GM21723 (cell line): ENCODE data around the gene BLTP2.
A peak's percentile ranks its signal among the peaks of the same experiment; 100 is the strongest.
"Not testable (repeated sequence)": the region's sequence is repeated elsewhere in the genome, so short reads cannot be mapped to it uniquely, and the experiment has no call there.

ENCODE experiments used
- ATAC-seq: cut with Tn5 transposase; IDR thresholded peaks from one replicate; pipeline ENCODE4 v1.9.1; 2021; ENCODE audit warnings: mild to moderate bottlenecking, moderate library complexity; ENCODE audit not compliant: unreplicated experiment

BLTP2 gene

DNA sequence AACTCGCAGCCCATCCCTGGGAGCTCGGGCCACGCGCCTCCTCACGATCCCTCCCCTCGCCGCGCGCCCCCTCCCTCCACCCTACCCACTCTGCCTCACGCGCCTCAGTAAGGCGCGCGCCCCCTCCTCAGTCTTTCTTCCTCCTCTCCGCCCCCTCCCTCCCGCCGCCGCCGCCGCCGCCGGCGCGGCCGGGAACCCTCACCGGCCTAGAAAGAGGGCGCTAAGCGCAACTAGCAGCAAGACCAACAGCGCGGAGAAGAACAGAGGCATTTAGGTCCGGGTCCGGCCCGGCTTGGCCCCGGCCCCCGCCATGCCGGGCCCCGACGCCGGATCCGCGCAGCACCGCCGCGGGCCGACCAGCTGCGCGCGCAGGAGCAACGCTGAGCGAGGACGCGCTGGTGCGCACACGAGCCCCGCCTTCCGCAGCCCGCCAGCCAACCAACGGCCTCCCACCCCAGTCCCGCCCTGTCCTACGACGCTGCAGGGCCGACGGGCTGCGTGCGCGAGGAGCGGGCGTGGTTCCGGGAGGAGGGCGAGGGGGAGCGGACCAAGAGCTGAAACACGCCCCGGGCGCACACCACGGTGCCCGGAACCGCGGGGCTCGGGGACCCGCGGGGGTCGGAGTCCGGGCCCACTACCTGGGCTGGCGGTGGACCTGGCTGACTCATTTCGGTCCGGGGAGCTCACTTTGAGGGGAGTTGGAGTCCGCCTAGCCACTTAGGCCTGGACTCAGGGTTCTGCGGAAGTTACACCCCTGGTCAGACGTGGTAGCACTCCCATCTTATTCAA, at the start of gene BLTP2:
Gene BLTP2, minus strand, starts transcription at position 372 of the 789 bp plus-strand sequence. Its CDS starts 102 bp downstream, at position 270.
- ATAC-seq, result peak; percentile 88

DNA sequence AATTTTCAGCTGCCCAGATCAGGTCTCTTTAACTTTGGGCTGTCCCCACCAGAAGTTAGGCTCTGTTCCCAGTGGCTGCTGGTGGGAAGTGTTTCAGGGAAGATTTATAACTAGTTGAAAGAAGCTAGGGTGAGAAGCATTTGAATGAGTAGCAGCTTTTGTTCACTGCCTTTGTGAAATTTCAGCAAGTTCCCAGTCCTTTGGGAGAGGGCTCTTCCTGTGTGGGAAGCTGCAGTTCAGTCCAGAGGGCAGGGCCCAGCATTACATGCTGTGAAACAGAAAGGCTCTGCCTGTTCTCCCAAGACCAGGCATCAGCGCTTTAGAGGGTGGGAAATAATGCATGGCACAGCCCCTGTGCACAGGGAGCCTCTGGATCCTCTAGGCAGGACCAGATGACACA, 48.9 kb upstream of the BLTP2 start:
- no peak for ATAC-seq

GRCh38 chr17:28689011-28689410, 44.1 kb upstream of the BLTP2 start:
- ATAC-seq, result no peak

DNA sequence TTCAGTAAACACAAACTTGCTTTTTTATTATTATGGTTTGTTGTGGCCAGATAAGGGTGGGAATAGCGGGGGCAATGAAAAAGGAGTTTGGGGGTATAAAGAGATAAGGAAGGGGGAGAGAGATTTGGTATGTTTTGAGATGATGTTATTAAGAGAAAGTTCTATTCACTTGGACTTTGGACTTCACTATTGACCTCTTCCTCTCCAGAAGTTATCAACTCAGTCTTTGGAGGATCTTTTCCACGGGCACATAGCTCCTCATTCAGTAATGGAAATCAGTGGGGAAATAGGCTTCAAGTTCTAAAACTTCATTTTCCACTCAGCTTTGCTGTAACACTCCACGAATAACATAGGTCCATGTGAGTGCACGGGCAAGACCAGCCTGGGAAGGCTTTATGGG, 43.5 kb upstream of the BLTP2 start:
- no peak for ATAC-seq

- no peak for ATAC-seq
These were observed 41.3 kb upstream of the BLTP2 start for GRCh38 chr17:28686296-28686695.

DNA sequence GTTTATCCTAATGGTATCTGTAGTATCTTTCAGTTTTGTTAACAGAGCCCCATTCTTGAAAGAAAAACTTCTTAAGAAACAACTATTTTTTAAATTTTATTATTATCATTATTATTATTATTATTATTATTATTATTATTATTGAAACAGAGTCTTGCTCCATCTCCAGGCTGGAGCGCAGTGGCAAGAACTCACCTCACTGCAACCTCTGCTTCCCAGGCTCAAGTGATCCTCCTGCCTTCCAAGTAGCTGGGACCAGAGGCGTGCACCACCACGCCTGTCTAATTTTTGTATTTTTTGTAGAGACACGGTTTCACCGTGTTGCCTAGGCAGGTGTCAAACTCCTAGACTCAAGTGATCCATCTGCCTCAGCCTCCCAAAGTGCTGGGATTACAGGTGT, 40.4 kb upstream of the BLTP2 start:
- no peak for ATAC-seq

GRCh38 chr17:28684963-28685362, 40.0 kb upstream of the BLTP2 start:
- ATAC-seq, result no peak

- no peak for ATAC-seq
These were observed 37.7 kb upstream of the BLTP2 start for GRCh38 chr17:28682655-28683054.

DNA sequence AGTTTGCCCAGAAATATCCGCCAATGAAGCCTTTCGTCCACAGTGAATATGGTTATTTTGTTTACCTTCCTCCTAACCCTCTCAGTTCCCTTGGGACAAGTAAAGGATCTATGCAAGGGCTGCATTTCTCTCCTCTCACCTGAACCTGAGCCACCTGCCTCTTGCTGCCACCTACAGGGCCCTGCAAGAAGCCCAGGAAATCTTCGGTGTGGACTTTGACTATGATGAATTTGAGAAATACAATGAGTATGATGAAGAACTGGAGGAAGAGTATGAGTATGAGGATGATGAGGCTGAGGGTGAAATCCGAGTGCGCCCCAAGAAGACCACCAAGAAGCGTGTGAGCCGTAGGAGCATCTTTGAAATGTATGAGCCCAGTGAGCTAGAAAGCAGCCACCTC, 31.0 kb upstream of the BLTP2 start:
- no peak for ATAC-seq

DNA sequence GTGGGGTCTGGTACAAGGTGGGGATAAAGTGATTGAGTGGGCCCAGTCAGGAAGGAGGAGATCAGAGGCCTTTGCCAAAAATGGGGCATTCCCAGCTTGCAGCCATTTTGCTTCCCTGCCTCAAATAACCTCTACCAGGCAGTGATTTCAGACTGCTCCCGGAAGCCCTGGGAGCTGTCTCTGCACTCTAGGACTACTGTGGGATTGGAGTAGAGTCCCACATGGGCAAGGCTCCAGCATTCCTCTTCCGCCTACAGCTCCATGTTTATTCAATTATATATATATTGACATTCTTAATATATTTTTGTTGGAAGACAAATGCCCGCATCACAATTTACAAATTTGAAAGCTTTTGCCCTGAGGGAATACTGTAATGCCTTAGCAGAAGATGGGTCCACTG, 30.5 kb upstream of the BLTP2 start:
- ATAC-seq, result no peak

DNA sequence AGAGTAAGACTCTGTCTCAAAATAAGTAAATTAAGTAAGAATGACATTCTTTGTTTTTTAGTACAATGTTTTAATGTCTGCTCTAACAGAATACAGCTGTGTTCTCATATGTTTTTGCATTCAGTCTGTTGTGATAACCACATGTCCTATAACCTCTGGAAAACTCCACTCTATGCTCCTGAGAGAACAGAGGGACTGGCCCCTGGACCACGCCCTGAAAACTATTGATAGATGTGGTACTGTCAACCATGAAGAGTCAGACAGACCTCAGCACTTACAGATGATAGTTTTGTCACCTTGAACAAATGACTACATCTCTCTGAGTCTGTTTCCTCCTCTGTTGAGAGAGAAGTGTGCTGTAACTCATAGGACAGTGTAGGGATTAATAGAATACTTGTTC, 25.0 kb upstream of the BLTP2 start:
- ATAC-seq, result no peak

GRCh38 chr17:28667870-28668269, 22.9 kb upstream of the BLTP2 start:
- no peak for ATAC-seq

DNA sequence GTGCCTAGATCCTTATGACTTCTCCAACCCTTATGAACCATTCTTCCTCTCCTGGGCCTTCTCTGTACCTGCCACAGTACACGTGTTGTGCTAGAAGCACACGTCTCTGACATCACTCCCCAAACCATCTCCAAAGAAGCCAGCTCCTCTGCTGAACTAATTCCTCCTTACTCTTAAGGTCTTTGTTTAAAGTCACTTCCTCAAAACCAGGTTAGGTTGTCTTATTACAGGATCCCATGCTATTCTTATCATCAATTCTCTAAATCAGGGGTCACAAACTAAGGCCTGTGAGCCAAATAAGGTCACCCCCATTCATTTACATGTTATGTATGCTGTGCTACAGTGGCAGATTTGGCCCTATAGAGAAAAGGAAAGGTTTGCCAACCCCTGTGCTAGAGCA, 21.0 kb upstream of the BLTP2 start:
- ATAC-seq, result no peak

GRCh38 chr17:28663723-28664122, 18.8 kb upstream of the BLTP2 start:
- ATAC-seq, result no peak

- no peak for ATAC-seq
These were observed 17.5 kb upstream of the BLTP2 start for GRCh38 chr17:28662527-28662829.

- peak; percentile 88 for ATAC-seq
These were observed 16.9 kb upstream of the BLTP2 start, which contains the start of the genes SDF2 and SUPT6H for GRCh38 chr17:28661635-28662526. Gene SDF2, minus strand, starts transcription at chr17:28661906. Its CDS starts 30 bp downstream, at chr17:28661876. Gene SUPT6H, plus strand, starts transcription at chr17:28662205. Its CDS starts 11,197 bp downstream, at chr17:28673402.

DNA sequence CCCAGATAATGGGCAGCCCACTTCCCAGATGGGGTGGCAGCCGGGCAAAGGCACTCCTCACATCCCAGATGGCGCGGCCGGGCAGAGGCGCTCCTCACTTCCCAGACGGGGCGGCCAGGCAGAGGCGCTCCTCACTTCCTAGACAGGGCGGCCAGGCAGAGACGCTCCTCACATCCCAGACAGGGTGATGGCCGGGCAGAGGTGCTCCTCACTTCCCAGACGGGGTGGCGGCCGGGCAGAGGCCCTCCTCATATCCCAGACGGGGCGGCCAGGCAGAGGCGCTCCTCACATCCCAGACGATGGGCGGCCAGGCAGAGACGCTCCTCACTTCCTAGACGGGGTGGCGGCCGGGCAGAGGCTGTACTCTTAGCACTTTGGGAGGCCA, 14.5 kb upstream of the BLTP2 start:
- not testable (repeated sequence) for ATAC-seq

DNA sequence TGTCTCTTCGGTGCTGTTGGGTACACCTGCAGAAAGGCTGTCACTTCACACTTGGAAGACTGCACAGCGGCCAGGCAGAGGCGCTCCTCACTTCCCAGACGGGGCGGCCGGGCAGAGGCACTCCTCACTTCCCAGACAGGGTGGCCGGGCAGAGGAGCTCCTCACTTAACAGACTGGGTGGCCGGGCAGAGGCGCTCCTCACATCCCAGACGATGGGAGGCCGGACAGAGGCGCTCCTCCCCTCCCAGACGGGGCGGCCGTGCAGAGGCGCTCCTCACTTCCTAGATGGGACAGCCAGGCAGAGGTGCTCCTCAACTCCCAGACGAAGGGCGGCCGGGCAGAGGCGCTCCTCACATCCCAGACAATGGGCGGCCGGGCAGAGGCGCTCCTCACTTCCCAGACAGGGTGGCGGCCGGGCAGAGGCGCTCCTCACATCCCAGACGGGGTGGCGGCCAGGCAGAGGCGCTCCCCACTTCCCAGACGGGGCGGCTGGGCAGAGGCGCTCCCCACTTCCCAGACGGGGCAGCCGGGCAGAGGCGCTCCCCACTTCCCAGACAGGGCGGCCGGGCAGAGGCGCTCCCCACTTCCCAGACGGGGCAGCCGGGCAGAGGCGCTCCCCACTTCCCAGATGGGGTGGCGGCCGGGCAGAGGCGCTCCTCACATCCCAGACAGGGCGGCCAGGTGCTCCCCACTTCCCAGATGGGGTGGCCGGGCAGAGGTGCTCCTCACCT, 14.0 kb upstream of the BLTP2 start:
- ATAC-seq, result not testable (repeated sequence)

GRCh38 chr17:28658342-28658741, 13.4 kb upstream of the BLTP2 start:
- ATAC-seq, result not testable (repeated sequence)

GRCh38 chr17:28657756-28658155, 12.8 kb upstream of the BLTP2 start:
- ATAC-seq, result no peak

- no peak for ATAC-seq
These were observed 10.2 kb upstream of the BLTP2 start for GRCh38 chr17:28655160-28655559.
